Gastrocnemius medialis (tissue), 4 donors: ENCODE results near the gene TEKT5. TPM values are rescaled to one million over a fixed set of nuclear protein-coding genes. Genes with fewer than 3 reads are reported as not detected.

ENCODE experiments used
- ATAC-seq, 2 donors: fragments of 150-250 bp; one replicate each; pipeline ENCODE4 v1.9.1; 2016
- DNase-seq, 2 donors: peaks; one replicate each; pipeline ENCODE4 v3.0.0-alpha.2; 2019
- H3K27ac ChIP-seq, 4 donors: fragments of 200-600 bp; sonication (generic); 1 replicate in 1 of 4; 2 replicates in 3 of 4; pipeline ENCODE4 v1.5.1; 2016 to 2018; ENCODE audit warnings: mild to moderate bottlenecking in 2 of 4, moderate library complexity in 1 of 4
- H3K27me3 ChIP-seq, 3 donors: fragments of 200-600 bp; sonication (generic) in 2 of 3; 1 replicate in 1 of 3; 2 replicates in 2 of 3; pipeline versions ENCODE4 v1.5.1 to v1.6.0; 2016 to 2019; ENCODE audit warnings: mild to moderate bottlenecking in 1 of 3, moderate library complexity in 1 of 3
- H3K36me3 ChIP-seq, 2 donors: fragments of 200-600 bp; sonication (generic) in 1 of 2; one replicate each; pipeline ENCODE4 v1.5.1; 2017 to 2018
- H3K4me1 ChIP-seq, 2 donors: fragments of 200-600 bp; sonication (generic) in 1 of 2; one replicate each; pipeline ENCODE4 v1.5.1; 2016 to 2017; ENCODE audit warnings: mild to moderate bottlenecking in 2 of 2
- H3K4me3 ChIP-seq, 4 donors: fragments of 200-600 bp; sonication (generic) in 3 of 4; 1 replicate in 1 of 4; 2 replicates in 3 of 4; pipeline ENCODE4 v1.5.1; 2016 to 2019; ENCODE audit warnings: mild to moderate bottlenecking in 2 of 4
- H3K9me3 ChIP-seq, 3 donors: fragments of 200-600 bp; sonication (generic) in 2 of 3; 1 replicate in 1 of 3; 2 replicates in 2 of 3; pipeline ENCODE4 v1.5.1; 2016 to 2019
- POLR2A ChIP-seq, 2 donors: fragments of 450-650 bp; IDR thresholded peaks; one replicate each; pipeline ENCODE4 v1.6.1; 2017; ENCODE audit warnings: antibody characterized with exemption in 2 of 2, mild to moderate bottlenecking in 2 of 2, moderate library complexity in 2 of 2
- in situ Hi-C, 4 donors: fragments of 200-750 bp; cut with MboI; loops; one replicate each; pipeline versions ENCODE4 v1.15.0 to v1.8.0; 2017; ENCODE audit warnings: low sequenced_read_pairs in 4 of 4
- intact Hi-C: fragments of 100-400 bp; cut with DNase I; formaldehyde crosslinking; loops from one replicate; pipeline ENCODE4 v1.15.1; 2023; ENCODE audit warnings: low total_unique reads
- total RNA-seq, 4 donors: library from RNA; depleted of rRNA; stranded (reverse); fragments of >200 nt; gene quantifications; one replicate each; pipeline versions ENCODE4 v1.1.0 to v1.2.3, GENCODE V29; 2016
- TF ChIP-seq, protein P1 (sequence below), 5 experiments: fragments of 450-650 bp in 3 of 5; fragments of 200-600 bp in 2 of 5; sonication (generic) in 2 of 5; IDR thresholded peaks in 4 of 5; conservative IDR thresholded peaks in 1 of 5; 1 replicate in 4 of 5; 2 replicates in 1 of 5; pipeline ENCODE4 v1.5.1; 2016 to 2019; ENCODE audit warnings: antibody characterized with exemption in 5 of 5, mild to moderate bottlenecking in 3 of 5, moderate library complexity in 3 of 5

TEKT5 gene
- total RNA-seq, 4 donors from 2014 or later: not detected

DNA sequence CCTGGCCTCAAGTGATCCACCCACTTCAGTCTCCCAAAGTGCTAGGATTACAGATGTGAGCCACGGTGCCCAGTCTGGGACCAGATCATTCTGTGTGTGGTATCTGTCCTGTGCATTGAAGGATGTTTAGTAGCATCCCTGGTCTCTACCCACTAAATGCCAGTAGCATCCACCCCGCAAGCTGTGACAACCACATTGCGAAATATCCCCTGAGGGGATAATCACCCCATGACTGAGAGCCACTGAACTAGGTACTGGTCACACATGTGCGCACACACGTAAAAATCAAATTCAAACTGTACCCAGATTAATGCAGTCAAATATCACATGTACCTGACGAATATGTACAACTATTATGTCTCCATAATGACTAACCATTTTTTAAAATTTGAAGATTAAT is 35.8 kb downstream of the TEKT5 start:
- TF ChIP-seq POLR2A (IDR thresholded peaks at IDR 0.05): no peak
- TF ChIP-seq, protein P1, sequence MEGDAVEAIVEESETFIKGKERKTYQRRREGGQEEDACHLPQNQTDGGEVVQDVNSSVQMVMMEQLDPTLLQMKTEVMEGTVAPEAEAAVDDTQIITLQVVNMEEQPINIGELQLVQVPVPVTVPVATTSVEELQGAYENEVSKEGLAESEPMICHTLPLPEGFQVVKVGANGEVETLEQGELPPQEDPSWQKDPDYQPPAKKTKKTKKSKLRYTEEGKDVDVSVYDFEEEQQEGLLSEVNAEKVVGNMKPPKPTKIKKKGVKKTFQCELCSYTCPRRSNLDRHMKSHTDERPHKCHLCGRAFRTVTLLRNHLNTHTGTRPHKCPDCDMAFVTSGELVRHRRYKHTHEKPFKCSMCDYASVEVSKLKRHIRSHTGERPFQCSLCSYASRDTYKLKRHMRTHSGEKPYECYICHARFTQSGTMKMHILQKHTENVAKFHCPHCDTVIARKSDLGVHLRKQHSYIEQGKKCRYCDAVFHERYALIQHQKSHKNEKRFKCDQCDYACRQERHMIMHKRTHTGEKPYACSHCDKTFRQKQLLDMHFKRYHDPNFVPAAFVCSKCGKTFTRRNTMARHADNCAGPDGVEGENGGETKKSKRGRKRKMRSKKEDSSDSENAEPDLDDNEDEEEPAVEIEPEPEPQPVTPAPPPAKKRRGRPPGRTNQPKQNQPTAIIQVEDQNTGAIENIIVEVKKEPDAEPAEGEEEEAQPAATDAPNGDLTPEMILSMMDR (IDR thresholded peaks at IDR 0.05 in 4 of 5, conservative IDR thresholded peaks at IDR 0.05 in 1 of 5): no peak
- no peaks in the 10 kb centered on the region for H3K9me3 ChIP-seq
- no peak overlapping the region for H3K27ac ChIP-seq
- no peak overlapping the region for H3K4me3 ChIP-seq
- intact Hi-C loops (no loop called here), in situ Hi-C loops (no loop called here)
- no peaks in the 10 kb centered on the region for H3K4me1 ChIP-seq
- DNase-seq (no peak), ATAC-seq (no peak)
- no peaks in the 10 kb centered on the region for H3K36me3 ChIP-seq
- H3K27me3 ChIP-seq: no peaks in the 10 kb centered on the region

DNA sequence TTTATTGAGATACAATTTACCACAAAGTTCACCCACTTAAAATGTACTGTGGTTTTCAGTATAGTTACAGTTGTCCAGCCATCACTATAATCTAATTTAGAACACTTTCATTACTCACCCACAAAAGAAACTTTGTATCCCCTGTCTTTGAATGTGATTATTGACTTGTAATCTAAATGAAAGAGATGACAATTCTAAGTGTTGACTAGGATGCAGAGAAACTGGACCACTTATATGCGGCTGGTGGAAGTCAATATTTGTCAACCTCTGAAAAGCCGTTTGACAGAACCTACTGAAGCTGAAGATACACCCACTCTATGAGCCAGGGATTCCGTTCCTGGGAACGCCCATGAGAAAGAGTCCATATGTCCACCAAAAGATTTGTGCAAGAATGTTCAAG is 36.8 kb downstream of the TEKT5 start:
- no peaks in the 10 kb centered on the region for H3K27me3 ChIP-seq
- no peak for ATAC-seq
- no peaks in the 10 kb centered on the region for H3K9me3 ChIP-seq
- in situ Hi-C loops: no loop called here
- H3K4me3 ChIP-seq: no peak overlapping the region
- H3K27ac ChIP-seq: no peak overlapping the region
- TF ChIP-seq, protein P1 (IDR thresholded peaks at IDR 0.05 in 4 of 5, conservative IDR thresholded peaks at IDR 0.05 in 1 of 5): no peak
- no peak for TF ChIP-seq POLR2A (IDR thresholded peaks at IDR 0.05)
- H3K4me1 ChIP-seq: no peaks in the 10 kb centered on the region
- DNase-seq: no peak
- intact Hi-C loops: no loop called here
- no peaks in the 10 kb centered on the region for H3K36me3 ChIP-seq

DNA sequence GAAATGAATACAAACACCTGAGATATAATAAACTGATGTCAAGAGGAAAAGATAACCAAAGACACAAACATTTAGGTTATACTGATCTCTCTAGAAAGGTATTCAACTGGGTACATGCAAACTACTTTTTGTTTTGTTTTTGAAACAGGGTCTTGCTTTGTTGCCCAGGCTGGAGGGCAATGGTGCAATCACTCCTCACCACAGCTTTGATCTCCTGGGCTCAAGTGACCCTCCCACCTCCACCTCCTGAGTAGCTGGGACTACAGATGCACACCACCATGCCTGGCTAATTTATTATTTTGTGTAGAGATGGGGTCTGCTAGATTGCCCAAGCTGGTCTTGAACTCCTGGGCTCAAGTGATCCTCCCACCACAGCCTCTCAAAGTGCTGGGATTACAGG is 38.1 kb downstream of the TEKT5 start:
- no peak for DNase-seq
- TF ChIP-seq, protein P1 (IDR thresholded peaks at IDR 0.05 in 4 of 5, conservative IDR thresholded peaks at IDR 0.05 in 1 of 5): no peak
- TF ChIP-seq POLR2A (IDR thresholded peaks at IDR 0.05): no peak
- Histone ChIP-seq H3K9me3 (no peaks in the 10 kb centered on the region), H3K27me3 (no peaks in the 10 kb centered on the region), H3K4me1 (no peaks in the 10 kb centered on the region), H3K27ac (no peak overlapping the region), H3K4me3 (no peak overlapping the region), H3K36me3 (no peaks in the 10 kb centered on the region)
- in situ Hi-C loops: no loop called here
- no peak for ATAC-seq
- intact Hi-C loops: no loop called here

DNA sequence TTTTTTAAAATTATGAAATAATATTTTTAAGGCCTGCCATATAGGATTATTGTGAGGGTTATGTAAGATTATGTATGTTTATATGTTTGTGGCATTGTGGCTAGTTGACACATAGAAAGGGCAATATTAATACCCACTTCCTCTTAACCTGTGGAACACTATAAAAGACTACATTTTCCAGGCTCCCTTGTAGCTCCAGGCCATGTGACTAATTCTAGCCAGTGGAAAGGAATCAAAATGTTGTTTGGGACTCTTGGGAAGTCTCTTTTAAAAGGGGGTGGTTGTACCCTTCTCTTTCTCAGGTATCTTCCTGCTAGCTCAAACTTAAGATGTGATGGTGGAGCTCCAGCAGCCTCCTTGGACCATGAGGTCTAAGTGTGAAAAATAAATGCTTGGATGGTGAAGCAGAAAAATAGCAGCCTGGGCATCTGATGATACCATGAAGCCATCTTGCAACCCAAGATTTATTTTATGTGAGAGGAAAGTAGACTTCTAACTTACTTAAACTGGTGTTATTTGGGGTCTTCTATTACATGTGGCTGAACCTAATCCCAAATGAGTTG is 39.2 kb downstream of the TEKT5 start:
- Histone ChIP-seq H3K27me3 (no peaks in the 10 kb centered on the region), H3K9me3 (no peaks in the 10 kb centered on the region), H3K36me3 (no peaks in the 10 kb centered on the region), H3K27ac (no peak overlapping the region), H3K4me1 (no peaks in the 10 kb centered on the region), H3K4me3 (no peak overlapping the region)
- in situ Hi-C loops (no loop called here), intact Hi-C loops (no loop called here)
- DNase-seq: no peak
- no peak for ATAC-seq
- no peak for TF ChIP-seq POLR2A (IDR thresholded peaks at IDR 0.05)
- TF ChIP-seq, protein P1 (IDR thresholded peaks at IDR 0.05 in 4 of 5, conservative IDR thresholded peaks at IDR 0.05 in 1 of 5): no peak
